Thoracic aorta (tissue), 2 donors: ENCODE data around the gene SPAG16. TPM values are rescaled to one million over a fixed set of nuclear protein-coding genes. Genes with fewer than 3 reads are reported as not detected.

Experiments used
- ATAC-seq: fragments of 150-250 bp; one replicate; pipeline ENCODE4 v1.8.0; 2017; ENCODE audit warnings: low read depth; ENCODE audit not compliant: insufficient number of reproducible peaks, low FRiP score
- DNase-seq: peaks from one replicate; pipeline ENCODE4 v3.0.0-alpha.2; 2020; ENCODE audit warnings: low spot score
- H3K27ac ChIP-seq, 2 donors: fragments of 200-600 bp; sonication (generic); 1 replicate in 1 of 2; 2 replicates in 1 of 2; pipeline ENCODE4 v1.5.1; 2016; ENCODE audit warnings: mild to moderate bottlenecking in 2 of 2, moderate library complexity in 2 of 2
- H3K27me3 ChIP-seq: fragments of 200-600 bp; sonication (generic); replicated peaks from 2 replicates; pipeline ENCODE4 v1.6.0; 2016; ENCODE audit warnings: mild to moderate bottlenecking; ENCODE audit not compliant: insufficient read depth
- H3K36me3 ChIP-seq: fragments of 200-600 bp; sonication (generic); one replicate; pipeline ENCODE4 v1.5.1; 2016
- H3K4me1 ChIP-seq, 2 donors: fragments of 200-600 bp; sonication (generic); 1 replicate in 1 of 2; 2 replicates in 1 of 2; pipeline versions ENCODE4 v1.5.1 to v1.6.0; 2016; ENCODE audit warnings: low read depth in 2 of 2, mild to moderate bottlenecking in 1 of 2; ENCODE audit not compliant: control insufficient read depth in 1 of 2
- H3K4me3 ChIP-seq: fragments of 200-600 bp; sonication (generic); 2 replicates; pipeline ENCODE4 v1.5.1; 2016; ENCODE audit warnings: mild to moderate bottlenecking
- H3K9me3 ChIP-seq: fragments of 200-600 bp; sonication (generic); 2 replicates; pipeline ENCODE4 v1.5.1; 2016
- CTCF ChIP-seq: fragments of 200-600 bp; sonication (generic); IDR thresholded peaks from one replicate; pipeline ENCODE4 v1.5.1; 2019; ENCODE audit warnings: antibody characterized with exemption
- total RNA-seq, 2 donors: library from RNA; depleted of rRNA; stranded (reverse); fragments of >200 nt; gene quantifications; one replicate each; pipeline versions ENCODE4 v1.1.0 to v1.2.3, GENCODE V29; 2016

Gene SPAG16
- total RNA-seq, 2 donors from 2014 or later: 7.4 to 26.3 TPM

GRCh38 chr2:214436470-214436869, 1152.2 kb downstream of the SPAG16 start:
- Histone ChIP-seq H3K27me3 (no peaks in the 10 kb centered on the region), H3K36me3 (no peaks in the 10 kb centered on the region), H3K4me1 (no peaks in the 10 kb centered on the region), H3K27ac (no peak overlapping the region), H3K4me3 (no peak overlapping the region), H3K9me3 (no peaks in the 10 kb centered on the region)
- TF ChIP-seq CTCF: no peak
- DNase-seq (no peak), ATAC-seq (no peak)

- Histone ChIP-seq H3K27me3 (no peaks in the 10 kb centered on the region), H3K4me3 (no peak overlapping the region)
Observed at GRCh38 chr2:214450118-214450894, 1166.0 kb downstream of the SPAG16 start.

GRCh38 chr2:214451516-214452275, 1167.4 kb downstream of the SPAG16 start:
- DNase-seq: no peak
- Histone ChIP-seq H3K36me3 (no peaks in the 10 kb centered on the region), H3K27ac (no peak overlapping the region), H3K4me3 (no peak overlapping the region), H3K27me3 (no peaks in the 10 kb centered on the region), H3K9me3 (no peaks in the 10 kb centered on the region), H3K4me1 (no peaks in the 10 kb centered on the region)
- no peak for TF ChIP-seq CTCF
- ATAC-seq: no peak

More at GRCh38 chr2:214450118-214450894, 1166.0 kb downstream of the SPAG16 start:
- ATAC-seq: no peak
- no peak for TF ChIP-seq CTCF
- no peaks in the 10 kb centered on the region for H3K9me3 ChIP-seq
- H3K36me3 ChIP-seq: no peaks in the 10 kb centered on the region
- H3K27ac ChIP-seq: no peak overlapping the region
- H3K4me1 ChIP-seq: no peaks in the 10 kb centered on the region
- DNase-seq: no peak

Other genes with a start within 250 kb of the SPAG16 start
- 10 to 100 TPM; 16.2 to 26.5 TPM for gene IKZF2, start 132.9 kb upstream of the SPAG16 start, total RNA-seq